ENCODE results near the gene PCCA. TPM values are rescaled to one million over a fixed set of nuclear protein-coding genes. Genes with fewer than 3 reads are reported as not detected.

Gene PCCA
- total and polyA plus RNA-seq, 4 experiments from 2014 or later, result 4.4 to 9.7 (median 7.4) TPM

DNA sequence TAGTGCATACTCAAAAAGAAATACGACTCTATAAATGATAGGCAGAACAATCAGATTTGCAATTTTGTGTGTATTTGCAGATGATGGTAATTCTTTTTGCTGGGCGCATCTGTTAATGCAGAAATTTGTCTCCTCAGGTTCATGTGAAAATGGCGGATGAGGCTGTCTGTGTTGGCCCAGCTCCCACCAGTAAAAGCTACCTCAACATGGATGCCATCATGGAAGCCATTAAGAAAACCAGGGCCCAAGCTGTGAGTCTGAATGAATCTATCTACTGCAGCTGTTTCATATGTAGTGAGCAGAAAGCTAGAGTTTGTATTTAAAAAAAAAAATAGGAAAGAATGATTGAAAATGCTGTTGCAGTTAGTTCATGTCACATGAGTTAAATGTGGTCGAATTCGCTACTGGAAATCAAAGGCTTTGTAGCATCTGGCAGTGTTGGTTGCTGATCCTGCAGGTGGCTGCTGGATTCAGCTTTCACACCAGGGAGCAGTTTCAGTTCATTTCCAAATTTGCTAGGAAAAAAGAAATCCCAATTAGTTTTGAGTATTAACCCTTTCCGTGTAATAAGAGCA lies 66.0 kb downstream of the PCCA start:
- intact Hi-C loops (cut with micrococcal nuclease), result no loop called here
- Mint-ChIP-seq H3K27me3 (no peaks in the 10 kb centered on the region), H3K27ac (no peak overlapping the region), H3K9me3 (no peaks in the 10 kb centered on the region), H3K4me3 (no peak overlapping the region), H3K4me1 (peaks cover 0 to 5% (median 4%) of the 10 kb centered on the region in 4 donors), H3K36me3 (peaks cover 19 to 21% of the 10 kb centered on the region in 2 donors)
- H3K4me3 ChIP-seq (ENCODE audit: low read length in 2 of 2), result no peak overlapping the region
- H3K27me3 ChIP-seq (ENCODE audit: insufficient read depth, low read length), result no peaks in the 10 kb centered on the region
- POLR2A ChIA-PET (ENCODE audit: partially characterized antibody), result no interaction called here
- CTCF ChIA-PET (ENCODE audit: partially characterized antibody), result no interaction called here
- H3K9me3 ChIP-seq (ENCODE audit: control insufficient read depth in 1 of 2, low read length in 2 of 2), result no peaks in the 10 kb centered on the region
- no peak for DNase-seq
- H3K4me1 ChIP-seq (ENCODE audit: insufficient read depth, low read length), result no peaks in the 10 kb centered on the region
- no peak overlapping the region for H3K27ac ChIP-seq (ENCODE audit: low read depth, low read length)
- H3K36me3 ChIP-seq (ENCODE audit: insufficient read depth, low read length), result no peaks in the 10 kb centered on the region

- POLR2A ChIA-PET (ENCODE audit: partially characterized antibody), result no interaction called here
- CTCF ChIA-PET (ENCODE audit: partially characterized antibody), result no interaction called here
- H3K36me3 Mint-ChIP-seq, result peaks cover 19 to 28% of the 10 kb centered on the region in 2 donors
- Histone ChIP-seq H3K4me3 (ENCODE audit: low read length in 2 of 2) (no peak overlapping the region), H3K27me3 (ENCODE audit: insufficient read depth, low read length) (no peaks in the 10 kb centered on the region), H3K27ac (ENCODE audit: low read depth, low read length) (no peak overlapping the region), H3K4me1 (ENCODE audit: insufficient read depth, low read length) (no peaks in the 10 kb centered on the region), H3K9me3 (ENCODE audit: control insufficient read depth in 1 of 2, low read length in 2 of 2) (no peaks in the 10 kb centered on the region), H3K36me3 (ENCODE audit: insufficient read depth, low read length) (no peaks in the 10 kb centered on the region)
- no peaks in the 10 kb centered on the region for H3K9me3 Mint-ChIP-seq
- peak overlapping the region in 1 of 7 donors; percentile 52 for H3K27ac Mint-ChIP-seq
- no peak overlapping the region for H3K4me3 Mint-ChIP-seq
- peaks cover 0 to 5% (median 4%) of the 10 kb centered on the region in 4 donors for H3K4me1 Mint-ChIP-seq
- DNase-seq, result no peak
- intact Hi-C loops (cut with micrococcal nuclease), result no loop called here
- H3K27me3 Mint-ChIP-seq, result no peaks in the 10 kb centered on the region
These were observed 67.9 kb downstream of the PCCA start for GRCh38 chr13:100156788-100157187.

- intact Hi-C loops (cut with micrococcal nuclease), result no loop called here
- peaks cover 16 to 28% of the 10 kb centered on the region in 2 donors for H3K36me3 Mint-ChIP-seq
- no peak overlapping the region for H3K27ac Mint-ChIP-seq
These were observed 69.7 kb downstream of the PCCA start for GRCh38 chr13:100158569-100158968.

GRCh38 chr13:100159584-100159983 lies 70.7 kb downstream of the PCCA start:
- peaks cover 12 to 25% of the 10 kb centered on the region in 2 donors for H3K36me3 Mint-ChIP-seq
- POLR2A ChIA-PET (ENCODE audit: partially characterized antibody), result no interaction called here
- CTCF ChIA-PET (ENCODE audit: partially characterized antibody), result interaction anchor here (0.7 kb wide), 1 partner anchor 10 kb away, joined by 3 read pairs; no protein-coding TSS in a partner anchor
- no peaks in the 10 kb centered on the region for H3K9me3 ChIP-seq (ENCODE audit: control insufficient read depth in 1 of 2, low read length in 2 of 2)
- no peak for DNase-seq
- no peak overlapping the region for H3K27ac Mint-ChIP-seq
- no peaks in the 10 kb centered on the region for H3K36me3 ChIP-seq (ENCODE audit: insufficient read depth, low read length)
- H3K4me1 ChIP-seq (ENCODE audit: insufficient read depth, low read length), result no peaks in the 10 kb centered on the region
- intact Hi-C loops (cut with micrococcal nuclease), result no loop called here
- H3K9me3 Mint-ChIP-seq, result no peaks in the 10 kb centered on the region
- H3K4me3 ChIP-seq (ENCODE audit: low read length in 2 of 2), result no peak overlapping the region
- peaks cover 0 to 5% (median 4%) of the 10 kb centered on the region in 4 donors for H3K4me1 Mint-ChIP-seq
- no peak overlapping the region for H3K27ac ChIP-seq (ENCODE audit: low read depth, low read length)
- no peaks in the 10 kb centered on the region for H3K27me3 ChIP-seq (ENCODE audit: insufficient read depth, low read length)
- no peak overlapping the region for H3K4me3 Mint-ChIP-seq
- no peaks in the 10 kb centered on the region for H3K27me3 Mint-ChIP-seq

More at GRCh38 chr13:100158569-100158968, 69.7 kb downstream of the PCCA start:
- no peaks in the 10 kb centered on the region for H3K27me3 ChIP-seq (ENCODE audit: insufficient read depth, low read length)
- H3K4me1 ChIP-seq (ENCODE audit: insufficient read depth, low read length), result no peaks in the 10 kb centered on the region
- ChIA-PET CTCF (ENCODE audit: partially characterized antibody) (no interaction called here), POLR2A (ENCODE audit: partially characterized antibody) (no interaction called here)
- DNase-seq, result no peak
- no peaks in the 10 kb centered on the region for H3K9me3 Mint-ChIP-seq
- H3K4me3 Mint-ChIP-seq, result no peak overlapping the region
- no peak overlapping the region for H3K4me3 ChIP-seq (ENCODE audit: low read length in 2 of 2)
- no peaks in the 10 kb centered on the region for H3K27me3 Mint-ChIP-seq
- H3K4me1 Mint-ChIP-seq, result peaks cover 0 to 5% (median 4%) of the 10 kb centered on the region in 4 donors
- H3K9me3 ChIP-seq (ENCODE audit: control insufficient read depth in 1 of 2, low read length in 2 of 2), result no peaks in the 10 kb centered on the region
- no peaks in the 10 kb centered on the region for H3K36me3 ChIP-seq (ENCODE audit: insufficient read depth, low read length)
- H3K27ac ChIP-seq (ENCODE audit: low read depth, low read length), result no peak overlapping the region

- Histone ChIP-seq H3K4me3 (ENCODE audit: low read length in 2 of 2) (no peak overlapping the region), H3K36me3 (ENCODE audit: insufficient read depth, low read length) (no peaks in the 10 kb centered on the region), H3K9me3 (ENCODE audit: control insufficient read depth in 1 of 2, low read length in 2 of 2) (no peaks in the 10 kb centered on the region), H3K27me3 (ENCODE audit: insufficient read depth, low read length) (no peaks in the 10 kb centered on the region), H3K4me1 (ENCODE audit: insufficient read depth, low read length) (no peaks in the 10 kb centered on the region), H3K27ac (ENCODE audit: low read depth, low read length) (no peak overlapping the region)
- H3K36me3 Mint-ChIP-seq, result peaks cover 8 to 23% of the 10 kb centered on the region in 2 donors
- H3K27me3 Mint-ChIP-seq, result no peaks in the 10 kb centered on the region
- CTCF ChIA-PET (ENCODE audit: partially characterized antibody), result interaction anchor here (0.7 kb wide), 1 partner anchor 9 kb away, joined by 3 read pairs; no protein-coding TSS in a partner anchor
- H3K4me3 Mint-ChIP-seq, result no peak overlapping the region
- H3K4me1 Mint-ChIP-seq, result peaks cover 0 to 5% (median 4%) of the 10 kb centered on the region in 4 donors
- DNase-seq, result no peak
- POLR2A ChIA-PET (ENCODE audit: partially characterized antibody), result no interaction called here
- intact Hi-C loops (cut with micrococcal nuclease), result no loop called here
- H3K9me3 Mint-ChIP-seq, result no peaks in the 10 kb centered on the region
- H3K27ac Mint-ChIP-seq, result no peak overlapping the region
These were observed 71.6 kb downstream of the PCCA start for GRCh38 chr13:100160450-100160849.

DNA sequence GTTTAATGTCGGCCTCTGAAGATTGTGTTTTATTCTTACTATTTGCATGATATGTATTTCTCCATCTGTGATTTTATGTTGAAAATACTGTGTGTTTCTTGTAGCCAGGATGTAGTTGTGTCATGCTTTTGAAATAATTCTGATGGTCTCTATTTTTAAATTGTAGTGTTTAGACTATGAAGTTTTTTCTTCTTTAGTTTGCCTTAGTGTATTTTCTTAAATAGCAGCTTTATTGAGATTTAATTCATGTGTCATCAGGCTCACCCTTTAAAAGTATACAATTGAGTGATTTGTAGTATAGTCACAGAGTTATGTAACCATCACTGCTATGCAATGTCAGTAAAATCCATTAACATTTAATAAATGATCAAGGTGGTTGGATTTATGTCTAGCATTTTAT lies 74.5 kb downstream of the PCCA start:
- Histone ChIP-seq H3K27me3 (ENCODE audit: insufficient read depth, low read length) (no peaks in the 10 kb centered on the region), H3K27ac (ENCODE audit: low read depth, low read length) (no peak overlapping the region), H3K36me3 (ENCODE audit: insufficient read depth, low read length) (no peaks in the 10 kb centered on the region), H3K4me1 (ENCODE audit: insufficient read depth, low read length) (no peaks in the 10 kb centered on the region), H3K9me3 (ENCODE audit: control insufficient read depth in 1 of 2, low read length in 2 of 2) (no peaks in the 10 kb centered on the region), H3K4me3 (ENCODE audit: low read length in 2 of 2) (no peak overlapping the region)
- H3K27ac Mint-ChIP-seq, result no peak overlapping the region
- no peaks in the 10 kb centered on the region for H3K27me3 Mint-ChIP-seq
- intact Hi-C loops (cut with micrococcal nuclease), result no loop called here
- no peaks in the 10 kb centered on the region for H3K9me3 Mint-ChIP-seq
- H3K4me3 Mint-ChIP-seq, result no peak overlapping the region
- no peak for DNase-seq
- H3K36me3 Mint-ChIP-seq, result peaks cover 9 to 28% of the 10 kb centered on the region in 2 donors
- H3K4me1 Mint-ChIP-seq, result no peaks in the 10 kb centered on the region
- ChIA-PET CTCF (ENCODE audit: partially characterized antibody) (no interaction called here), POLR2A (ENCODE audit: partially characterized antibody) (no interaction called here)

DNA sequence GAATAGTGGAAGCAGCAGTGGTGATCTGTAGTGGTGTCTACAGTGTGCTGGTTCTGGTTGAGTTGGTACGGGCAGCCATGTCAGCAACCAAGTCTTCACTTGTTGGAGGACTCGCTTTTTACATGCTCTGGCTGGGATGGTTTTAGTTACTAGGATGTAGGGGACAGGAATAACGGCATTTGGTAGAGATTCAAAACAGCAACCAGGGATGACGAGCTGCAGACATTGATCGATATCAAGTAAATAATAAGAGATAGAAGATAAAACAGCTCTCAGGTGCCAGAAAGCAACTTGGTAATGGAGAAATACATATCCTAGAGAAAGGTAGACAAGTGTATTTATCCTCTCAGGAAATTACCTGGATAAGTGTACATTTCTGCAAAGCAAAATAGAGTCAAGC lies 84.3 kb downstream of the PCCA start:
- H3K27me3 Mint-ChIP-seq, result no peaks in the 10 kb centered on the region
- POLR2A ChIA-PET (ENCODE audit: partially characterized antibody), result no interaction called here
- Histone ChIP-seq H3K4me3 (ENCODE audit: low read length in 2 of 2) (no peak overlapping the region), H3K27me3 (ENCODE audit: insufficient read depth, low read length) (no peaks in the 10 kb centered on the region), H3K4me1 (ENCODE audit: insufficient read depth, low read length) (no peaks in the 10 kb centered on the region), H3K27ac (ENCODE audit: low read depth, low read length) (no peak overlapping the region), H3K36me3 (ENCODE audit: insufficient read depth, low read length) (no peaks in the 10 kb centered on the region), H3K9me3 (ENCODE audit: control insufficient read depth in 1 of 2, low read length in 2 of 2) (no peaks in the 10 kb centered on the region)
- H3K4me3 Mint-ChIP-seq, result no peak overlapping the region
- CTCF ChIA-PET (ENCODE audit: partially characterized antibody), result no interaction called here
- H3K27ac Mint-ChIP-seq, result no peak overlapping the region
- H3K9me3 Mint-ChIP-seq, result peaks cover 0 to 4% (median 0%) of the 10 kb centered on the region in 8 donors
- no peak for DNase-seq
- intact Hi-C loops (cut with micrococcal nuclease), result no loop called here
- H3K4me1 Mint-ChIP-seq, result peaks cover 0 to 2% (median 0%) of the 10 kb centered on the region in 4 donors
- H3K36me3 Mint-ChIP-seq, result peaks cover 9 to 22% of the 10 kb centered on the region in 2 donors
